Uterus (tissue), 2 donors: ENCODE results near the gene UCK2.

Experiments used
- CTCF ChIP-seq, 4 experiments: fragments of 200-600 bp in 2 of 4; fragments of 450-650 bp in 2 of 4; sonication (generic) in 2 of 4; IDR thresholded peaks; one replicate each; pipeline ENCODE4 v1.5.1; 2016 to 2019; ENCODE audit warnings: antibody characterized with exemption in 4 of 4, mild to moderate bottlenecking in 2 of 4, moderate library complexity in 1 of 4
- POLR2A ChIP-seq, 2 donors: fragments of 450-650 bp; IDR thresholded peaks; one replicate each; pipeline ENCODE4 v1.6.1; 2016; ENCODE audit warnings: antibody characterized with exemption in 2 of 2, mild to moderate bottlenecking in 1 of 2, moderate library complexity in 1 of 2

GRCh38 chr1:165899461-165899941 is 72.1 kb downstream of the UCK2 start:
- no peak for TF ChIP-seq CTCF (IDR thresholded peaks at IDR 0.05)
- no peak for TF ChIP-seq POLR2A (IDR thresholded peaks at IDR 0.05)
